ENCODE data around the gene PPP1R7. TPM values are rescaled to one million over a fixed set of nuclear protein-coding genes. Genes with fewer than 3 reads are reported as not detected.
"Not testable (repeated sequence)": the region's sequence is repeated elsewhere in the genome, so short reads cannot be mapped to it uniquely, and the experiment has no call there.

The PPP1R7 gene
- total and polyA plus RNA-seq, 8 donors = 22.8 to 126 (median 54.6) TPM

DNA sequence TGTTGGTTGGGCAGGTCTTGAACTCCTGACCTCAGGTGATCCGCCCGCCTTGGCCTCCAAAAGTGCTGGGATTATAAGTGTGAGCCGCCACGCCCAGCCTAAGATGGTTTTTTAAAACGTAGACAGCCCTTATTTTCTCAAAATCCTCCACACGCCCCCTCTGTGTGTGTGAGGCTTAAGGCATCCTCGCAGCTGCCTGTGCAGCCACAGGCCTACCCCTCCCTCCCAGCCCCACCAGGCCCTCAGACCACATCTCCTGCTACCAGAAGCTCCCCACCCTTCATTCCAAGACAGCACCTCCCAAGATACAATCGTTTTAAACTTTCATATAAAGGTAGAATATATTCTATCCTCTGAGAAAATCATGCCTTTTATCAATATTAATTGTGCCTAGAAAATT is 43.0 kb downstream of the PPP1R7 start:
- WGBS, 5 donors = 78 to 86% (median 84%) methylated on average over 8 of the region's 8 CpGs

DNA sequence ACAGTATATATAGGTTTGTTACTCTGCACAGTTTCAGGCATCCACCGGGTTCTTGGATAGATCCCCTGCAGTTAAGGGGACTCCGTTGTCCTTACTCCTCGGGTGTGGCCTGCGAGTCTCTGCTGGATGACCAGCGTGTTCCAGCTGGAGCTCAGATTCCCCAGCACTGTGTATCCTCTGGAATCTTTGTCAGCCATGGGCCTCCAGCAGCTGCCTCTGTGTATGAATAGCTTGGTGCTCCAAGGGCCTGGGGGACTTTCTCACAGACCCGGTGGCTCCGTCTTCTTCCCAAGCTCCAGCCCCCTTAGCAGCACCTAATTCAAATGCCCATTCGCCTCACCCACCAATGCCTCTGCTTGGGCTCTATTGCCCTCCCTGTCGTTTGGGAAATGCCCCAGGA is 44.5 kb downstream of the PPP1R7 start:
- Histone ChIP-seq H3K36me3 (no peaks in the 10 kb centered on the region), H3K4me1 (peaks cover 0 to 20% (median 3%) of the 10 kb centered on the region in 4 donors), H3K9me3 (no peaks in the 10 kb centered on the region), H3K27ac (no peak overlapping the region), H3K27me3 (no peaks in the 10 kb centered on the region), H3K4me3 (no peak overlapping the region)
- whole genome bisulfite sequencing, 5 donors = 72 to 83% (median 80%) methylated on average over 9 of the region's 9 CpGs
- no peak for DNase-seq
- TF ChIP-seq, protein P1, sequence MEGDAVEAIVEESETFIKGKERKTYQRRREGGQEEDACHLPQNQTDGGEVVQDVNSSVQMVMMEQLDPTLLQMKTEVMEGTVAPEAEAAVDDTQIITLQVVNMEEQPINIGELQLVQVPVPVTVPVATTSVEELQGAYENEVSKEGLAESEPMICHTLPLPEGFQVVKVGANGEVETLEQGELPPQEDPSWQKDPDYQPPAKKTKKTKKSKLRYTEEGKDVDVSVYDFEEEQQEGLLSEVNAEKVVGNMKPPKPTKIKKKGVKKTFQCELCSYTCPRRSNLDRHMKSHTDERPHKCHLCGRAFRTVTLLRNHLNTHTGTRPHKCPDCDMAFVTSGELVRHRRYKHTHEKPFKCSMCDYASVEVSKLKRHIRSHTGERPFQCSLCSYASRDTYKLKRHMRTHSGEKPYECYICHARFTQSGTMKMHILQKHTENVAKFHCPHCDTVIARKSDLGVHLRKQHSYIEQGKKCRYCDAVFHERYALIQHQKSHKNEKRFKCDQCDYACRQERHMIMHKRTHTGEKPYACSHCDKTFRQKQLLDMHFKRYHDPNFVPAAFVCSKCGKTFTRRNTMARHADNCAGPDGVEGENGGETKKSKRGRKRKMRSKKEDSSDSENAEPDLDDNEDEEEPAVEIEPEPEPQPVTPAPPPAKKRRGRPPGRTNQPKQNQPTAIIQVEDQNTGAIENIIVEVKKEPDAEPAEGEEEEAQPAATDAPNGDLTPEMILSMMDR (IDR thresholded peaks at IDR 0.05) = no peak
- TF ChIP-seq POLR2AphosphoS5 (IDR thresholded peaks at IDR 0.05) = no peak
- TF ChIP-seq POLR2A (IDR thresholded peaks at IDR 0.05) = no peak
- no peak for TF ChIP-seq EP300 (IDR thresholded peaks at IDR 0.05)
- intact Hi-C loops (cut with DNase I; ENCODE audit: low total_unique reads) = no loop called here

More for the DNA sequence above, 43.0 kb downstream of the PPP1R7 start:
- Histone ChIP-seq H3K27me3 (peaks cover 0 to 6% (median 0%) of the 10 kb centered on the region in 3 donors), H3K36me3 (no peaks in the 10 kb centered on the region), H3K4me1 (peaks cover 0 to 28% (median 6%) of the 10 kb centered on the region in 4 donors), H3K27ac (no peak overlapping the region), H3K4me3 (no peak overlapping the region), H3K9me3 (no peaks in the 10 kb centered on the region)
- TF ChIP-seq POLR2A (IDR thresholded peaks at IDR 0.05) = no peak
- TF ChIP-seq EP300 (IDR thresholded peaks at IDR 0.05) = no peak
- TF ChIP-seq POLR2AphosphoS5 (IDR thresholded peaks at IDR 0.05) = no peak
- TF ChIP-seq, protein P1 (IDR thresholded peaks at IDR 0.05) = no peak
- no peak for DNase-seq
- intact Hi-C loops (cut with DNase I; ENCODE audit: low total_unique reads) = no loop called here

DNA sequence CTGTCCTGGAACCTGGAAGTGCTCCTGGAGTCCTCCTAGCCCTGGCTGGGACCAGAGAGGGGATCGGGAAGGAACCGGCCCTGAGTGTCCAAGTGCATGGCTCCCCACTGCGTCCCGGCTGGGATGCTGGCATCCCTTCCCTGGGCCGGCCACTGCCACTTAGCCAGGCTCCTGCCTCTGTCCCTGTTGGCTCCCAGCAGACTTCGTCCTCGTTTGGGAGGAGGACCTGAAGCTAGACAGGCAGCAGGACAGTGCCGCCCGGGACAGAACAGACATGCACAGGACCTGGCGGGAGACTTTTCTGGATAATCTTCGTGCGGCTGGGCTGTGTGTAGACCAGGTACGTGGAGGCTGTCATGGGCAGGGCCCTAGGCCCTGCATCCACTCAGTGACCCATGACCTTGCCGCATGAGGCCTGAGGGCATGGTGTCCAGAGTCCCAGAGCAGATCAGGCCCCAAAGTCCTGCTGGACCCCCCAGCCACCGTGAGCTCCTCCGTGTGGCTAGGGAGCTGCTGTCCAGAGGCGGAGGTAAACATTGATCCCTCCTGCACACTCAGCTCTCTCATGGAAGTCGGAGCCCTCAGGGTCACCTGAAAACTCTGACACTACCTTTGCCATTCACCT is 45.4 kb downstream of the PPP1R7 start:
- Histone ChIP-seq H3K27me3 (no peaks in the 10 kb centered on the region), H3K36me3 (no peaks in the 10 kb centered on the region), H3K4me1 (peaks cover 0 to 12% (median 2%) of the 10 kb centered on the region in 4 donors), H3K27ac (no peak overlapping the region), H3K4me3 (no peak overlapping the region), H3K9me3 (no peaks in the 10 kb centered on the region)
- TF ChIP-seq POLR2A (IDR thresholded peaks at IDR 0.05) (no peak), POLR2AphosphoS5 (IDR thresholded peaks at IDR 0.05) (no peak), EP300 (IDR thresholded peaks at IDR 0.05) (no peak)
- TF ChIP-seq, protein P1 (IDR thresholded peaks at IDR 0.05) = no peak
- intact Hi-C loops (cut with DNase I; ENCODE audit: low total_unique reads) = no loop called here
- DNase-seq = no peak
- 82 to 87% (median 82%) methylated on average over 11 to 18 of the region's 18 CpGs for WGBS, 5 donors

DNA sequence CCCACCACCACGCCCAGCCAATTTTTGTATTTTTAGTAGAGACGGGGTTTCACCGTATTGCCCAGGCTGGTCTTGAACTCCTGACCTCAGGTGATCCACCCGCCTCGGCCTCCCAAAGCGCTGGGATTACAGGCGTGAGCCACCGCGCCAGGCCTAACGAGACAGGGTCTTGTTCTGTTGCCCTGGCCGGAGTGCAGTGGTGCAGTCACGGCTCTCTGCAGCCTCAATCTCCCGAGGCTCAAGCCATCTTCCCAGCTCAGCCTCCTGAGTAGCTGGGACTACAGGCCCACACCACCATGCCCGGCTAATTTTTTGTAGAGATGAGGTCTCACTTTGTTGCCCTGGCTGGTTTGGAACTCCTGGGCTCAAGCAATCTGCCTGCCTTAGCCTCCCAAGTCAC is 47.0 kb downstream of the PPP1R7 start:
- H3K9me3 ChIP-seq; H3K27me3 ChIP-seq; H3K4me1 ChIP-seq; intact Hi-C loops (cut with DNase I; ENCODE audit: low total_unique reads); H3K4me3 ChIP-seq; DNase-seq; H3K27ac ChIP-seq; H3K36me3 ChIP-seq: not testable (repeated sequence)
- WGBS, 5 donors = 94 to 98% (median 96%) methylated on average over 14 of the region's 14 CpGs

DNA sequence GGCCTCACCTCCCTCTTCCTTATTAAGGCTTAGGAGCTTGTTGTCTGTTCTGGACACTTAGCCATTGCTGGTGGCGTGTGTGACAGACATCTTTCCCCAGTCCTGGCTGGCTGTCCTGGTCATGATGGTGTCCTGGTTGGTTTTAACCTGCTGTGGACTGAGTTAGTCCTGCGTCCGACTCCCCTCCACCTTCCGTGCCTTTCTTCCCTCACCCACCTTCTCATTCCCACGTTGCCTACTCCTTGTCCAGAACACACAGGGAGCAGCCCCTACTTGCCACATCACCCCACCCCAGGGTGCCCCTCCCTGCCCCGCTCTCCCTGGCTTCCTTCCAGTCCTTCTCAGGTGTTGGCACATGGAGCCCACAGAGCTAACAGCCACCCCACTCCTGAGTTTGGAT is 47.7 kb downstream of the PPP1R7 start:
- Histone ChIP-seq H3K27ac (no peak overlapping the region), H3K9me3 (no peaks in the 10 kb centered on the region), H3K4me1 (no peaks in the 10 kb centered on the region), H3K36me3 (peaks cover 0 to 6% (median 0%) of the 10 kb centered on the region in 4 donors), H3K27me3 (no peaks in the 10 kb centered on the region), H3K4me3 (no peak overlapping the region)
- TF ChIP-seq POLR2A (IDR thresholded peaks at IDR 0.05) (no peak), POLR2AphosphoS5 (IDR thresholded peaks at IDR 0.05) (no peak), EP300 (IDR thresholded peaks at IDR 0.05) (no peak)
- TF ChIP-seq, protein P1 (IDR thresholded peaks at IDR 0.05) = no peak
- DNase-seq = no peak
- WGBS, 5 donors = 78 to 83% (median 80%) methylated on average over 6 of the region's 6 CpGs
- intact Hi-C loops (cut with DNase I; ENCODE audit: low total_unique reads) = no loop called here
